Tibial nerve (tissue), 4 donors: Measurements from ENCODE around the gene EIF3B.

Experiments used
- CTCF ChIP-seq, 5 experiments: fragments of 200-600 bp in 3 of 5; fragments of 450-650 bp in 2 of 5; sonication (generic) in 3 of 5; IDR thresholded peaks; one replicate each; pipeline ENCODE4 v1.5.1; 2016 to 2019; ENCODE audit warnings: antibody characterized with exemption in 5 of 5, mild to moderate bottlenecking in 3 of 5, moderate library complexity in 2 of 5
- EP300 ChIP-seq, 2 donors: sonication (generic); formaldehyde crosslinking; IDR thresholded peaks; one replicate each; pipeline ENCODE4 v1.6.1; 2017; ENCODE audit warnings: antibody characterized with exemption in 2 of 2, mild to moderate bottlenecking in 1 of 2
- POLR2A ChIP-seq, 2 donors: fragments of 450-650 bp; IDR thresholded peaks; one replicate each; pipeline ENCODE4 v1.6.1; 2017; ENCODE audit warnings: antibody characterized with exemption in 2 of 2, mild to moderate bottlenecking in 2 of 2, moderate library complexity in 2 of 2

DNA sequence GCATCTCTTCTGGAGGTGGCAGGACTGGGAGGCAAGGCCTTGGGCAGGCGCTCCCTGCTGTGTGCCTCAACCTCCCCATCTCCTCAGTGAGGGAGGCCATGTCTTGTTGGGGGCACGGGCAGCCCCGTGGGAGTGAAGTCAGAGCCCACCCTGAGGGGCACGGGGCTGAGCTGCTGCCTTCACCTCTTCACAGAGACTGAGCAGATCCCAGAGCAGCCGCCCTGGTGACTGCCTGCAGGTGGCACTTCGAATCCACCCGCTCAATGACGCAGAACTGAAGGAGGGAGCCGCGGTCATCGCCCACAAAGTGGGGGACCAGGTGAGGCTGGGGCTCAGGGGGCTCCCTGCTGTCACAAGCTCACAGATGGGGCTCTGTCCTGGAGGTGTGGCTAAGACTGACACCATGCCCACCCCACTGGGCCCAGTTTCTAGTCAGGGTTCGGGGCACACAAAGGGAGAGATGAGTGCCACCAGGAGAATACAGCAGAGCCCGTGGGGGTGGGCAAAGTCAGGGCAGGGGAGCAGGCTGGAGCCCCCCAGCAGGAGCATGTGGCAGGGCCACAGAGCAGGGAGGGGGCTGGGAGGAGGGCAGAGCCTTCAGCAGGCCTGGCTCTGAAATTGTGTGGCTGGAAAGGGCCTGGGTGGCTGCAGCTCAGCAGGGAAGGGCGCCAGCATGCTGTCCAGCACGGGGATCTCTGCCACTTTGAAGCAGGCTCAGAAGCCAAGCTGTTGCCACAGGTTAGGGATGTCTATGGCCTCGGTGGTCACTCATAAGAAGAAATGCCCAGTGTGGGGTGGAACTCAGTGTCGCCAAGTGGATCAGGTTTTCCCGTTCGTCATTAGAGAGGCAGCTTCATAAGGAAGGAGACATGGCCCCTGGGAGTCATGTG is 30.0 kb downstream of the EIF3B start:
- TF ChIP-seq CTCF (IDR thresholded peaks at IDR 0.05) (no peak), POLR2A (IDR thresholded peaks at IDR 0.05) (no peak), EP300 (IDR thresholded peaks at IDR 0.05) (no peak)
